ENCODE results near the gene IQCB1. TPM values are rescaled to one million over a fixed set of nuclear protein-coding genes. Genes with fewer than 3 reads are reported as not detected.

Gene IQCB1
- total and polyA plus RNA-seq, 10 of the 15 experiments (the other 5 are each of a cell fraction or from before 2014, with no cell fraction given), result 36.0 to 69.4 (median 48.9) TPM

- 2% methylated on average over 3 of the region's 3 CpGs for WGBS (ENCODE audit: insufficient coverage, insufficient replicate concordance, low lambda C conversion rate, missing lambda C conversion rate)
- Histone ChIP-seq H3K79me2 (ENCODE audit: control insufficient read depth, insufficient read depth, low read length) (no peaks in the 10 kb centered on the region; the same call in 1 of the 2 replicates), H3K4me2 (ENCODE audit: control insufficient read depth, insufficient read depth) (peak overlapping the region; percentile 82), H3K36me3 (ENCODE audit: control insufficient read depth in 2 of 2, insufficient read depth in 2 of 2, low read length in 1 of 2) (peaks cover 0 to 11% of the 10 kb centered on the region in 2 experiments; a peak in 1 of 4 replicates), H3K4me1 (ENCODE audit: control insufficient read depth, insufficient read depth, low read length) (peaks cover 29% of the 10 kb centered on the region), H3K4me3 (peak overlapping the region; percentile 42), H3K9ac (ENCODE audit: control insufficient read depth, insufficient read depth, low read length) (peak overlapping the region; percentile 53), H3K27ac (ENCODE audit: control insufficient read depth, insufficient read depth) (peak overlapping the region; percentile 66), H2AFZ (ENCODE audit: control insufficient read depth, low read depth, low read length) (no peak overlapping the region), H4K20me1 (ENCODE audit: control insufficient read depth, insufficient read depth) (no peaks in the 10 kb centered on the region), H3K9me3 (replicated peaks; ENCODE audit: control insufficient read depth, insufficient read depth, low read length) (no peaks in the 10 kb centered on the region), H3K27me3 (replicated peaks in 1 of 2; ENCODE audit: control insufficient read depth in 2 of 2, insufficient read depth in 2 of 2, low read length in 1 of 2) (no peaks in the 10 kb centered on the region)
- ChIA-PET CTCF (interaction anchor here (0.6 to 2.4 kb wide), 7 partner anchors 9 to 507 kb away, joined by 3 to 16 read pairs (median 3); partner anchors contain the start of gene POLQ), POLR2A (interaction anchor here (0.8 to 1.4 kb wide), 3 partner anchors 8 to 15 kb away, joined by 3 to 9 read pairs (median 3); no protein-coding TSS in a partner anchor), RAD21 (ENCODE audit: unreplicated experiment) (interaction anchor here (0.6 to 5.6 kb wide), 8 partner anchors 9 to 229 kb away, joined by 3 to 51 read pairs (median 6); no protein-coding TSS in a partner anchor), SMC1A (ENCODE audit: uncharacterized antibody, unreplicated experiment) (interaction anchor here (0.8 to 6.9 kb wide), 8 partner anchors 10 to 43 kb away, joined by 3 to 72 read pairs (median 6); partner anchors contain the start of genes EAF2 and IQCB1)
- DNase-seq (ENCODE audit: low read depth, low spot score), result no peak
- peak; percentile 68 for FAIRE-seq
- in situ Hi-C loops (cut with MboI) (no loop called here), intact Hi-C loops (cut with micrococcal nuclease; ENCODE audit: unreplicated experiment) (no loop called here)
- peak; percentile 69 for ATAC-seq
- no TSS peak for BruUV-seq (replicated peaks)
- TF ChIP-seq REST (IDR thresholded peaks at IDR 0.05; ENCODE audit: low read depth, low read length) (no peak), POU2F2 (IDR thresholded peaks at IDR 0.05; ENCODE audit: borderline replicate concordance, low read depth, low read length) (no peak), ZNF217 (IDR thresholded peaks at IDR 0.05) (0 out of 2 replicates have a peak, but pooled peaks have one; percentile 24), HCFC1 (IDR thresholded peaks at IDR 0.05; ENCODE audit: low read length) (no peak), BRCA1 (IDR thresholded peaks at IDR 0.05; ENCODE audit: low read depth, low read length) (no peak), MYB (IDR thresholded peaks at IDR 0.05; ENCODE audit: borderline replicate concordance, low read depth, low read length) (no peak), SRF (IDR thresholded peaks at IDR 0.05; ENCODE audit: low read depth in 2 of 2, low read length in 2 of 2) (no peak), ZSCAN29 (IDR thresholded peaks at IDR 0.05) (no peak), SMC3 (IDR thresholded peaks at IDR 0.05; ENCODE audit: borderline replicate concordance, low read length) (no peak), ATF7 (IDR thresholded peaks at IDR 0.05; ENCODE audit: low read depth) (no peak), MTA3 (IDR thresholded peaks at IDR 0.05; ENCODE audit: borderline replicate concordance, low read length) (no peak), MXI1 (IDR thresholded peaks at IDR 0.05; ENCODE audit: low read depth, low read length) (no peak), ZNF384 (IDR thresholded peaks at IDR 0.05; ENCODE audit: borderline replicate concordance, low read depth, low read length) (0 out of 2 replicates have a peak, but pooled peaks have one; percentile 24), ZBTB11 (CRISPR knock-in tag; IDR thresholded peaks at IDR 0.05) (no peak), NKRF (conservative IDR thresholded peaks at IDR 0.05) (no peak)
Measured at GRCh38 chr3:121793078-121793477, 41.8 kb downstream of the IQCB1 start.

All from GM12878 (cell line).